Panc1 (cell line): Measurements from ENCODE around the gene ACP2.

Experiments
- CTCF ChIP-seq: fragments of 450-650 bp; IDR thresholded peaks from 2 replicates; pipeline ENCODE4 v1.5.1; 2017; ENCODE audit warnings: mild to moderate bottlenecking
- REST ChIP-seq, 2 experiments: IDR thresholded peaks; 2 replicates each; pipeline ENCODE4 v1.6.1; 2011 to 2012; ENCODE audit warnings: low read depth in 2 of 2, control low read depth in 1 of 2, low read length in 1 of 2, mild to moderate bottlenecking in 1 of 2, moderate library complexity in 1 of 2; ENCODE audit not compliant: insufficient read depth in 1 of 2
- SIN3A ChIP-seq: IDR thresholded peaks from 2 replicates; pipeline ENCODE4 v1.6.1; 2012; ENCODE audit warnings: low read depth, mild to moderate bottlenecking, low read length, moderate library complexity, borderline replicate concordance; ENCODE audit not compliant: insufficient read depth
- TCF7L2 ChIP-seq: IDR thresholded peaks from 2 replicates; pipeline ENCODE4 v1.6.1; 2011; ENCODE audit warnings: mild to moderate bottlenecking, low read depth, low read length, inconsistent platforms

- TF ChIP-seq CTCF (no peak), TCF7L2 (no peak), REST (IDR thresholded peaks at IDR 0.05; ENCODE audit: insufficient read depth in 1 of 2, low read depth in 2 of 2, low read length in 1 of 2) (no peak), SIN3A (no peak)
Measured at GRCh38 chr11:47204637-47204989, 44.0 kb downstream of the ACP2 start.
